Right renal pelvis (tissue), 4 donors: ENCODE results near the gene EDRF1. TPM values are rescaled to one million over a fixed set of nuclear protein-coding genes. Genes with fewer than 3 reads are reported as not detected.

Experiments used
- polyA plus RNA-seq, 4 donors: library from polyadenylated mRNA; unstranded; fragments of 120-200 nt; gene quantifications; one replicate each; pipeline ENCODE4 v1.2.1, GENCODE V29; 2013; ENCODE audit not compliant: insufficient read length in 4 of 4

The EDRF1 gene
- polyA plus RNA-seq, 4 donors = 29.8 to 39.2 (median 36.2) TPM

Other genes with a start within 250 kb of the EDRF1 start
- not detected for gene TEX36, start 36.5 kb upstream of the EDRF1 start, polyA plus RNA-seq
- gene MMP21, start 56.1 kb downstream of the EDRF1 start, polyA plus RNA-seq = under 1 TPM; 0.26 to 0.38 (median 0.31) TPM
- 10 to 100 TPM; 51.6 to 61.9 (median 58.3) TPM for gene UROS, start 103.5 kb downstream of the EDRF1 start, polyA plus RNA-seq
- 100 to 1,000 TPM in 3 of 4 donors, 10 to 100 TPM in 1; 89.2 to 109 (median 104) TPM for gene BCCIP, start 103.8 kb downstream of the EDRF1 start, polyA plus RNA-seq
- 10 to 100 TPM; 22.8 to 27.7 (median 26.4) TPM for gene DHX32, start 161.6 kb downstream of the EDRF1 start, polyA plus RNA-seq
- gene FANK1, start 176.9 kb downstream of the EDRF1 start, polyA plus RNA-seq = 10 to 100 TPM in 1 of 4 donors, 1 to 10 TPM in 3; 7.1 to 10.1 (median 8.1) TPM